PC-3 (cell line): ENCODE data around the gene DNAH17.

Experiments
- EZH2 ChIP-seq: fragments of 300-600 bp; sonication (generic); IDR thresholded peaks from one replicate; pipeline ENCODE4 v1.6.1; 2017; ENCODE audit warnings: antibody characterized with exemption, mild to moderate bottlenecking, low read length; ENCODE audit not compliant: unreplicated experiment
- TF ChIP-seq, protein P1 (sequence below): fragments of 300-600 bp; sonication (generic); conservative IDR thresholded peaks from 2 replicates; pipeline ENCODE4 v1.5.1; 2017; ENCODE audit warnings: antibody characterized with exemption, low read depth, mild to moderate bottlenecking, low read length

DNA sequence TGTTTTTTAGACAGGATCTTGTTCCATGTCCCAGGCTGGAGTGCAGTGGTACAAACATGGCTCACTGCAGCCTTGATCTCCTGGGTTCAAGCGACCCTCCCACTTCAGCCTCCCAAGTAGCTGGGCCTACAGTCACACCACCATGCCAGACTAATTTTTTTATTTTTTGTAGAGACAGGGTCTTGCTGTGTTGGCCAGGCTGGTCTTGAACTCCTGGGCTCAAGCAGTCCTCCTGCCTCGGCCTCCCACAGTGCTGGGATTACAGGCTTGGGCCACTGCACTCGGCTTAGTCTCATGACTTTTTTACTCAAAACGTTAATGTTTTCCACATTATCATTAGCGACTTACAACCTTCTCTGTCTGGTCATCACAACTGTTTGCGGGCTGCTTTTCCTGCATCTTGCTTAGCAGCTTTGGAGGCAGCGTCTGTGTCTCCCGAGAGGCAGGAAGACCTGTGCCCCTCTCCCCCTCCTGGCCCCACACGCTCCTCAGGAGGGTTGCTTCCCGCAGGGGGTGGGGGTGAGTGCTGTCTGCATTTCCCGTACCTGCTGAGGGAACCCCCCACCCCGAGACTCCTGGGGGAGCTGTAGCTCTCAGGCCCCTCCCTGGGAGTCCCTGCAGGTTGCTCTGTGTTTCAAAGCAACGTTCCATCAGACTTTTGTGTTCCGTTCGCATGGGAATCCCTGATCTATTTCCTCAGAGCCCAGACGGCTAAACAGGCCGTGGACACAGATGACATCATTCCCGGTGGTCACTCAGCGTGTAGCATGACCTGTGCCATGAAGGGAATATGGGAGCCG lies 146.1 kb downstream of the DNAH17 start:
- TF ChIP-seq, protein P1, sequence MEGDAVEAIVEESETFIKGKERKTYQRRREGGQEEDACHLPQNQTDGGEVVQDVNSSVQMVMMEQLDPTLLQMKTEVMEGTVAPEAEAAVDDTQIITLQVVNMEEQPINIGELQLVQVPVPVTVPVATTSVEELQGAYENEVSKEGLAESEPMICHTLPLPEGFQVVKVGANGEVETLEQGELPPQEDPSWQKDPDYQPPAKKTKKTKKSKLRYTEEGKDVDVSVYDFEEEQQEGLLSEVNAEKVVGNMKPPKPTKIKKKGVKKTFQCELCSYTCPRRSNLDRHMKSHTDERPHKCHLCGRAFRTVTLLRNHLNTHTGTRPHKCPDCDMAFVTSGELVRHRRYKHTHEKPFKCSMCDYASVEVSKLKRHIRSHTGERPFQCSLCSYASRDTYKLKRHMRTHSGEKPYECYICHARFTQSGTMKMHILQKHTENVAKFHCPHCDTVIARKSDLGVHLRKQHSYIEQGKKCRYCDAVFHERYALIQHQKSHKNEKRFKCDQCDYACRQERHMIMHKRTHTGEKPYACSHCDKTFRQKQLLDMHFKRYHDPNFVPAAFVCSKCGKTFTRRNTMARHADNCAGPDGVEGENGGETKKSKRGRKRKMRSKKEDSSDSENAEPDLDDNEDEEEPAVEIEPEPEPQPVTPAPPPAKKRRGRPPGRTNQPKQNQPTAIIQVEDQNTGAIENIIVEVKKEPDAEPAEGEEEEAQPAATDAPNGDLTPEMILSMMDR, result no peak
- no peak for TF ChIP-seq EZH2
